ENCODE measurements around the gene KIF1A.
"Not testable (repeated sequence)": the region's sequence is repeated elsewhere in the genome, so short reads cannot be mapped to it uniquely, and the experiment has no call there.

Gene KIF1A

DNA sequence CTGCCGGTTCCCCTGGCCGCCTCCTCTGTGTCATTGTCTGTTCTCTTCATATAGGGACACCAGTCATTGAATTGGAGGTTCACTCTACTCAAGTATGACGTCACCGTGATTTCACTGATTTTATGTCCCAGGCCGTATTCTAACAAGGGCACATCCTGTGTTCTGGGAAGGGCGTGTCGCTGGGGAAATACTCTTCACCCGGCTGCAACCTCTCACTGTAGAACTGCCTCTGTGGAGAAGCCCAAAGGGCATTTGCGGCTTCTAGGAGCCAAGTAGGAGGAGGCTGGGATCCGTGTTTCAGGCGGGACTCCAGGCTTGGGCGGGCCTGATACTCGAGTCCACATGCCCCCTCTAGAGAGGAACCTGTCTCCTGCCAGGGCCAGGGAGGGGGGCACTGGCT, 123.5 kb downstream of the KIF1A start:
- DNase-seq, result not testable (repeated sequence)

DNA sequence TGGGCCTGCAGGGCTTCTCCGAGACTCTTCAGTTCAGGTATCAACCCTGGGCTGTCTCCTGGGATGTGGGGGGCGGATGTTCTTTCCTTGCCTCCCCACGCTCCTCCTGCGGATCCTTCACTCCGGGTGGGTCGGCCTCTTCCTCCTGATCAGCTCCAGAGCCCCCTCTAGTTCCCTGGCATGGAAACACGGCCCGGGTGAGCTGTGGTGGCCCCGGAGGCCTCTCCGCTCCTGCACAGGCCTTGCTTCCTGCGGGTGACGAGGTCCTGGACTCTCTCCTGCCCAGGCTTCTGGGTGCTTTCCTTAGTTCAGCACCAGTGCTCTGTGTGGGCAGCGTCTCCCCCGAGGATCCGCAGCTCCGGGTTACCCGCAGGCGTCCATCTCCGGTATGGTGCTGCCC, 124.4 kb downstream of the KIF1A start:
- DNase-seq, result not testable (repeated sequence)

DNA sequence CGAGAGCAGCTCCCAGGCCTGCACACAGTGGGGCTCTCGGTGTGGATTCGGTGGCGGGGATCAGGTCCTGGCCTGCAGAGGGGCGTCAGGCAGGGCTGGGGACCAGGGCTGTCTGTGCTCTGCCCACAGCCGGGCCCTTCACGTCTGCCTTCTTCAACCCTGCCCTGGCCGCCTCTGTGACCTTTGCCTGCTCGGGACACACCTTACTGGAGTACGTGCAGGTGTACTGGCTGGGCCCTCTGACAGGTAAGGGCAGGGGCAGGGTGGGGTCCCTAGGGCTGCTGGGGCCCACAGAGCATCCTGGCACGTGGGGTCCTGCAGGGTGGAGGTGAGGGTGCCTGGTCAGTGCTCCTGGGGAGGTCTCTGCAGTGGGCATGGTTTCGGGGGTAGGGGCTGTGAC, 125.7 kb downstream of the KIF1A start:
- not testable (repeated sequence) for DNase-seq

DNA sequence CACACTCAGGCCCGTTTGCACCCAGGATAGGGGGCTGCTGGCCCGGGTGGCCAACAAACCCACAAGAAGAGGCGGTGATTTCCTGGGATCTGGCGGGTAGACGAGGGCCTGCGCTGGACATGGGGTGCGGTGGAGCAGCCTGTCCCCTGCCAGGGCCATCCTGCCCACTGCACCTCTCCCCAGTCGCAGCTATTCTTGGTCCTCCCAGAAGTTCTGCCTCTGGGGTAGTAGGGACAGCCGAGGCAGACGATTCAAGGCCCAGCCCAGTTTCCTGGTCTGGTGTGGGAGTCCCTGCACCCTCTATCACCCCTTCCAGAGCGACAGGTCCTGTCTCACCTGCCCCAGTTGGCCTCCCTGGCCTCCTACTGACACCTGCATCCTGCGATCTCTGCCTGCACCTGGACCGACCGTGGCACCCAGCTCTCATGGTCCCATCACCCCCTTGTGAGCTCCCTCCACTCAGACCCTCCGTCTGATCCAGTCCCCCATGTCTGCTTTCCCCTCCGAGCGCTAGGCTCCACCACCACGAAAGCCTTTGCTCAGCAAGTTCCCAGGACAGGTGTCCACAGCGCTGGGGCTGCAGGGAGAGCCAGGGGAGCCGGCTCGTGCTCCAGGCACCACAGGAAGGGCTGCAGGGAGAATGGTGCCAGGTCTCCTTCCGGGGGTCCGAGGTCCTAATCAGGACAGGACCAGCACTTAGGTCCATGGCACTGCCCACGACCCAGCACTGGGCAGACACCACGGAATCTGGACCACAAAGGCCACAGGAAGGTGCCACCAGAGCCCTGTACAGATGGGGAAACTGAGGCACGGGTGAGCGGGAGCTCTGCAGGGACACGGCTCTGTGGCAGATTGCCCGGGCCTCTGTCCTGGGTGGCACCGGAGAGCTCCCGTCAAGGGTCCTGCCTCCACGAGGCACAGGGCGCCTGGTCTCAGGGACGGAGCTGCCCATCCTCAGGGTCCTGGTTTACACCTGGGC, 127.1 kb downstream of the KIF1A start:
- not testable (repeated sequence) for DNase-seq

DNA sequence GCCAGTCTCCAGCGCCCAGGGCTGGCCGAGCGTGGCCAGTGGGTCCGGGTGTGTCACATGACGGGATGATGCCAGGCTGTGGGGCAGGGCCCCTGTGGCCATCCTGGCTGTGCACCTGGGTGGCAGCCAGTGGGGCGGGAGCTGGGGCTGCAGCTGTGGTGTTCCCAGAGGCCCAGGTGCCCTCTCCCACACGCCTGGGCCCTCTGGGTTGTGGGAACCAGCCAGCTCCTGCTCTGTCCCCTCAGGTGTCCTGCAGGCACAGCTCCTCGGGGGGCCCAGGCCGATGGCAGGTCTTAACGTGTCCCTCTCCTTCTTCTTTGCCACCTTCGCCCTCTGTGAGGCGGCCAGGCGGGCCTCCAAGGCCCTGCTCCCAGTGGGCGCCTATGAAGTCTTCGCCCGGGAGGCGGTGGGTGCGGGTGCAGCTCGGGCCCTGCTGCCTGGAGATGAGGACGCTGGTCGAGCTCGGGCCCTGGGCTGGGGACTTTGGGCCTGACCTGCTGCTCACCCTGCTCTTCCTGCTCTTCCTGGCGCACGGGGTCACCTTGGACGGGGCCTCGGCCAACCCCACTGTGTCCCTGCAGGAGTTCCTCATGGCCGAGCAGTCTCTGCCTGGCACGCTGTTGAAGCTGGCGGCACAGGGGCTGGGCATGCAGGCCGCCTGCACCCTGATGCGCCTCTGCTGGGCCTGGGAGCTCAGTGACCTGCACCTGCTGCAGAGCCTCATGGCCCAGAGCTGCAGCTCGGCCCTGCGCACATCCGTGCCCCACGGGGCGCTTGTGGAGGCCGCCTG, 128.2 kb downstream of the KIF1A start, which contains the start of gene AQP12A:
TSS of gene AQP12A (plus strand) at position 236 of the 790 bp plus-strand sequence. CDS start at position 284, 48 bp downstream.
- not testable (repeated sequence) for DNase-seq

DNA sequence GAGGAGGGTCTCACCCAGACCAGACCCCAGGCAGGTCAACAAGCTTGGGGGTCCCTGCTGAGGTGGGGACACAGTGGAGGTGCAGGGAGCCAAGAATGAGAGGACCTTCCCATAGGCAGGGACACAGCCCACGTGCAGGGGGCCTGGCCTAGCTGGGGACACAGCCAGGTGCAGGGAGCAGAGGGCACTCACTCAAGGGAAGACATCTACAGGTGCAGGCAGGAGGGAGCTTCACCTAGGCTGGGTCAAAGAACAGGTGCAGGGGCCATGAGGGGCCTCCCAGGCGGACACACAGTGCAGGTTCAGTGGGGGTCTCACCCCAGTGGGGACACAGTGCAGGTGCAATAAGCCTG, 129.0 kb downstream of the KIF1A start:
- DNase-seq, result not testable (repeated sequence)

DNA sequence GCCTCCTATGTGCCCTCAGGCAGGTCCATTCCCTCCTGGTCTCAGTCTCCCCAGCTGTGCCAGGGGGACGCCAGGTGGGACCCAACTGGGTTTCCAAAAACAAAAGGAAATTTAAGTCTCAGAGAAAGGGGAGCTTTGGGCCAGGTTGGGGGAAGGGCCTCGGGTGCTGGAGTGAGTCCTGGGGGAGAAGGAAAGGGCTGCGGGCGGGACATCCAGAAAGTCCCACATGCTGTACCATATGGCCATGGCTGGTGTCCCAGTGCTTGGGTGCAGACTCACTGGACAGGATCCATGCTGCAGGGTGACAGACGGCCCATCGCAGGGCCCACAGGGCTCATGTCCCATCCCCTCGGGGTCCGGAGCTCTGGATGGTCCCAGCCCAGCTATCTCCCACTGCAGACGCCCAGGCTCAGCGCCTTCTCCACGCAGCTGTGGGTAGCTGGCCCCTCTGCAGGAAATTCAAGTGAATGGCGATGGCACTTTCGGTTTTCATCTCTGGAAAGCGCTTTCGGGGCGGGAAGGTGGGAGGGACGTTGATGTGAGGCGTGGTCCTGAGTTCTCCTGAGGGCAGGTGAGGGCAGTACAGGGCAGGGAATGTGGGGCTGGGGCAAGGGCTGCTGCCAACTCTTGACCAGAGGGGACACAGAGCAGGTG, 129.5 kb downstream of the KIF1A start:
- DNase-seq, result not testable (repeated sequence)

DNA sequence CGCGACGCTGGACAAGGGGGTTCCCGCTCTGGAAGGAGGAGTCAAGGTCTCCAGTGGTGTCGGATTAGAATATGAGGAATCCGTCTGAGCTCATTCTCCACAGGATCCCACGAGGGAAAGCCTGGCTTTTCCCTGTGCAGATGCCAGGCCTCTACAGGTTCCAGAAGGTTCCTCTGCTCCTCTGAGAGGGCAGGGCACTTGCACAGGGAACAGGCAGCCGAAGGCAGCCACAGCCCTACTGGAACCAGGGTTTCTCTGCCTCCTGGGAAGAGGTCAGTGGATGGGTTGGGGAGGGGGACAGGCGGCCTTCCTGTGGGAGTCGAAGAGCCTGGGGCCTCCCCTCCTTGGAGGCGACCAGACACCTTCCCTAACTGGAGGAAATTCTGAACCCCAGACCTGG, 130.0 kb downstream of the KIF1A start:
- DNase-seq, result no peak

DNA sequence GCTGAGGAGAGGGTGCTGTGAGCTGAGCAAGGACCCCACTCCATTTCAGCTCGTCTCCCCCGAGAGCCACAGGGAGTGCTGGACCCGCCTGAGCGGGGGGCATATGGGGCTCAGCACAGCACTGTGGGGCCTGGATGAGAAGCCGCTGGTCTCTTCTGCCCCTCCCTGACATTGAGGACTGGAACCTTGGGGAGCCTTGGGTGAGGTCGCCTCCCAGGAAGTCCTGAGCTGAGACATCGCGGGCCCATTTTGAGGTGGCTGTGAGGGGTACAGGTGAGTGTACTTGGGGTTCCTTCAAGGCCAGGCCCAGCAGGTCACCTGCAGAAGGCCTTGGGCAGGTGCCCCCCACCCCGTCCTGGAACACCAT, 131.5 kb downstream of the KIF1A start:
- DNase-seq, result no peak

DNA sequence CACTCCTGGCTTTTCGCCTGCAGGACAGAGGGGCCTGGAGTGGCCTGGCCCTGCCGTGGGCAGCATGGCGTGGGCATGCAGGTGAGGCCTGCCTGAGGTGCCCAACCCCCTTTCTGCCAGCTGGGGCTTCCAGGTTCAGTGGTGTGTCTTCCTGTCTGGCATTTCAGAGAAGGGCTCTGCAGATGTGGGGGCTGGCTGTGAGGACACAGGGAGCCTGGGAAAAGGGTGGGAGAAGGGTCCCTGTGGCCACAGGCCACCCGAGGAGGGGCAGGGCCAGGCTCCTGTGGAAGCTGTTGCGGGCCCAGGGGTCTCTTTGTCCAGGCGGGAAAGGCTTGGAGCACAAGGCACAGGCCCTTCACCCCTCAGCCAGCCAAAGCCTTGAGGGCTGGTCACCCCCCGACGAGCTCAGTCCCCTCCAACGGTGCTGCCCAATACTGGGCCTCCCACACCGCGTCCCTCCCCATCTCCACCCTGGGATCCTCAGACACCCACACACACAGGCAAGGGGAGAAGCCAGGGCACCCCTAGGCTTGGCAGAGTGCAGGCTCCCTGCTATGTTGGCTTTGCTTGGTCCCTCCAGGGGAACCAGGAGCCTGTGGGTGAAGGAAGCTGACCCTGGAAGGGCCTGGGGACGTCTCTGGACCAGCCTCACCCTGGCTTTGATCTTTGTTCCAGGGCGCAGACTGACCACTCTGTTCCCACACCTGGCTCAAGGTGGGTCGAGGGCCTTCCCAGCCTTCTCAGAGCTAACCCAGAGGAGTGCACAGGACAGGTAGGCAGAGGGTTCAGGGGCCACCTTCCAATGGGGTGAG, 132.1 kb downstream of the KIF1A start:
- DNase-seq, result no peak

DNA sequence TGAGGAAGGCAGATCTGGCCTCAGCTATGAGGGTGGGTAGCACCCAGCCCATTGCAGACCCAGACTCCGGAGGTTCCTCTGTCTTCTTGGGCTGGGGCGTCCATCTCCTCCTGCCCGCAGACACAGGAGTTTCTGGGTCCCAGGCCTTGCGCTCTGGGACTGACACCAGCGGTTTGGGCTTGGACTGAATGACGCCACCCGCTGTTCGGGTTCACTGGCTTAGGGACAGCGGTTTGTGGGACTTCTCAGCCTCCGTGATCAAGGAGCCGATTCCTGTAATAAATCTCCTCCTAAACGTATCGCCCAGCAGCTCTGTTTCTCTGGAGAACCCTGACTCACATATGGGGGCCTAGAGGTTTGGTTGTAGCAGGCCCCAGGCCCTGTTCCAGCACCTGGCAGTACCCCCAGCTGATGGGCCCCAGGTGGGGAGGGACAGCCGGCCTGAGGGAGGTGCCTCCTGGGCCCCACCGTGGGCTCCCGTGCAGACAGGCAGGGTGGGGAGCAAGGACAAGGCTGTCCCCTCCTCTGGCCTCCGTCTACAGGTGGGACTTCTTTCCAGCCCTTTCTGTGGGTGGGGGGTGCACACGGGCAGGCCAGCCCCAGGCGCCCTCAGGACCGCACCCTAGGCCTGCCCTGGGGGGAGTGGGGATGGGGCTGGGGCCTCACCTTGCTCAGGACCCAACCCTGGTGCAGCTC, 132.8 kb downstream of the KIF1A start:
- DNase-seq, result no peak

DNA sequence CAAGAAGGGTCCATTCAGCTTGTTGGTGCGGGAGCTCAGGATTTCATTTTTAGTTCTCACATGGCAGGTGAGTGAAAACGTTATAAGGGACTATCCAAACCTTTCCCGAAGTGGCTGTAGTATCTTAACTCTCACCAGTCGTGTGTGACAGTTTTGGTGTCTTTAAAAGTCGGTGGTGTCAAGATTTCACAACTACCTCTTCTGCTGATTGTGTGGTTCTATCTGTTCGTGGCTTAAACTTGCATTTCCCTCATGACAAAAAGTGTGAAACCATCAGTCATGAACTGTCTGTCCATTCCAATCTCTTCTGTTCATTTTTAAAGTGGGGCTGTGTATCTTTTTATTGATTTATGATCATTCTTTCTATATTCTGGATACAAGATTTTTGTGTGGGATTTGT, 133.6 kb downstream of the KIF1A start:
- no peak for DNase-seq

DNA sequence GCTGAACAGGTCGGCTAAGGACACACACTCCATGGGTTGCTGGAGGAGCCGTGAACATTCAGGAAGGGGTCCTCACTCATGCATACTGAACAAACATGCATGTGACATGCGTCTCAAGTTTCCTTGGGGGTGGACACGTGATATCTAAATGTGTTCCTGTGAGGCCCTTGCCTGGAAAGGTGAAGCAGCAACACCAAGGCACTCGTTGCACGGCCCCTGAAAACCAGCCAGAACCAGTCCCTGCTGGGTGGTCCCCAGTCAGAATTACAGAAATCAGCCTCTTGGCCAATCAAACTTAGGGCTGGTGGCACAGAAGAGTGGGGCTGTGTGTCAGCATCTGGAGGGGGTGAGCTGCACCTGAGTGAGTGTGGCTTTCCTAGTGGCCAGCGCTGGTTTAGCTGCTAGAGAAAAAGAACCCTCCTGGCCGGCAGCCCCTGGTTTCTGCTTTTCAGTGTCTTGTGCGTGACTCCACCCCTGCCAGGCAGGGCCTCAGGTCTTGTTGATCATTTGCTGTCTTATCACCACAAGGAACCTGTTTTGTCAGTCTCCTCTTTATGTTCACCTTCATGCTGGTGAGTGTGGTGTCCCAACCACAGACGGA, 134.1 kb downstream of the KIF1A start:
- DNase-seq, result no peak

DNA sequence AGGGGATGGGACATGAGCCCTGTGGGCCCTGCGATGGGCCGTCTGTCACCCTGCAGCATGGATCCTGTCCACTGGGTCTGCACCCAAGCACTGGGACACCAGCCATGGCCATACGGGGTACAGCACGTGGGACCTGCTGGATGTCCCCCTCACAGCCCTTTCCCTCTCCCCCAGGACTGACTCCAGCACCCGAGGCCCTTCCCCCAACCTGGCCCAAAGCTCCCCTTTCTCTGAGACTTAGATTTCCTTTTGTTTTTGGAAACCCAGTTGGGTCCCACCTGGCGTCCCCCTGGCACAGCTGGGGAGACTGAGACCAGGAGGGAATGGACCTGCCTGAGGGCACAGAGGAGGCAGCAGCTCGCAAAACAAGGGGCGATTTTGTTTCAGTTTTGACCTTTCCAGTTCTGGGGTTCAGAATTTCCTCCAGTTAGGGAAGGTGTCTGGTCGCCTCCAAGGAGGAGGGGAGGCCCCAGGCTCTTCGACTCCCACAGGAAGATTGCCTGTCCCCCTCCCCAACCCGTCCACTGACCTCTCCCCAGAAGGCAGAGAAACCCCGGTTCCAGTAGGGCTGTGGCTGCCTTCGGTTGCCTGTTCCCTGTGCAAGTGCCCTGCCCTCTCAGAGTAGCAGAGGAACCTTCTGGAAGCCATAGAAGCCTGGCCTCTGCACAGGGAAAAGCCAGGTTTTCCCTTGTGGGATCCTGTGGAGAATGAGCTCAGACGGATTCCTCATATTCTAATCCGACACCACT, 135.9 kb downstream of the KIF1A start:
- DNase-seq, result not testable (repeated sequence)

DNA sequence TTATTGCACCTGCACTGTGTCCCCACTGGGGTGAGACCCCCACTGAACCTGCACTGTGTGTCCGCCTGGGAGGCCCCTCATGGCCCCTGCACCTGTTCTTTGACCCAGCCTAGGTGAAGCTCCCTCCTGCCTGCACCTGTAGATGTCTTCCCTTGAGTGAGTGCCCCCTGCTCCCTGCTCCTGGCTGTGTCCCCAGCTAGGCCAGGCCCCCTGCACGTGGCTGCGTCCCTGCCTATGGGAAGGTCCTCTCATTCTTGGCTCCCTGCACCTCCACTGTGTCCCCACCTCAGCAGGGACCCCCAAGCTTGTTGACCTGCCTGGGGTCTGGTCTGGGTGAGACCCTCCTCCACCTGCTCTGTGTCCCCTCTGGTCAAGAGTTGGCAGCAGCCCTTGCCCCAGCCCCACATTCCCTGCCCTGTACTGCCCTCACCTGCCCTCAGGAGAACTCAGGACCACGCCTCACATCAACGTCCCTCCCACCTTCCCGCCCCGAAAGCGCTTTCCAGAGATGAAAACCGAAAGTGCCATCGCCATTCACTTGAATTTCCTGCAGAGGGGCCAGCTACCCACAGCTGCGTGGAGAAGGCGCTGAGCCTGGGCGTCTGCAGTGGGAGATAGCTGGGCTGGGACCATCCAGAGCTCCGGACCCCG, 136.6 kb downstream of the KIF1A start:
- not testable (repeated sequence) for DNase-seq

DNA sequence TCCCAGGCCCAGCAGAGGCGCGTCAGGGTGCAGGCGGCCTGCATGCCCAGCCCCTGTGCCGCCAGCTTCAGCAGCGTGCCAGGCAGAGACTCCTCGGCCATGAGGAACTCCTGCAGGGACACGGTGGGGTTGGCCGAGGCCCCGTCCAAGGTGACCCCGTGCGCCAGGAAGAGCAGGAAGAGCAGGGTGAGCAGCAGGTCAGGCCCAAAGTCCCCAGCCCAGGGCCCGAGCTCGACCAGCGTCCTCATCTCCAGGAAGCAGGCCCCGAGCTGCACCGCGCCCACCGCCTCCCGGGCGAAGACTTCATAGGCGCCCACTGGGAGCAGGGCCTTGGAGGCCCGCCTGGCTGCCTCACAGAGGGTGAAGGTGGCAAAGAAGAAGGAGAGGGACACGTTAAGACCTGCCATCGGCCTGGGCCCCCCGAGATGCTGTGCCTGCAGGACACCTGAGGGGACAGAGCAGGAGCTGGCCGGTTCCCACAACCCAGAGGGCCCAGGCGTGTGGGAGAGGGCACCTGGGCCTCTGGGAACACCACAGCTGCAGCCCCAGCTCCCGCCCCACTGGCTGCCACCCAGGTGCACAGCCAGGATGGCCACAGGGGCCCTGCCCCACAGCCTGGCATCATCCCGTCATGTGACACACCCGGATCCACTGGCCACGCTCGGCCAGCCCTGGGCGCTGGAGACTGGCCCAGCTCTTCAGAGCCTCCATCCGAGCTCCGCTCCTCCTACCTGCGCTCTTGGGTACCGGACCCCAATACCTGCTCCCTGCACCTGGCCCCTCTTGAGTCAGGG, 137.4 kb downstream of the KIF1A start, which contains the start of gene AQP12B:
TSS of gene AQP12B (minus strand) at position 455 of the 794 bp plus-strand sequence. CDS start at position 407, 48 bp downstream.
- not testable (repeated sequence) for DNase-seq

DNA sequence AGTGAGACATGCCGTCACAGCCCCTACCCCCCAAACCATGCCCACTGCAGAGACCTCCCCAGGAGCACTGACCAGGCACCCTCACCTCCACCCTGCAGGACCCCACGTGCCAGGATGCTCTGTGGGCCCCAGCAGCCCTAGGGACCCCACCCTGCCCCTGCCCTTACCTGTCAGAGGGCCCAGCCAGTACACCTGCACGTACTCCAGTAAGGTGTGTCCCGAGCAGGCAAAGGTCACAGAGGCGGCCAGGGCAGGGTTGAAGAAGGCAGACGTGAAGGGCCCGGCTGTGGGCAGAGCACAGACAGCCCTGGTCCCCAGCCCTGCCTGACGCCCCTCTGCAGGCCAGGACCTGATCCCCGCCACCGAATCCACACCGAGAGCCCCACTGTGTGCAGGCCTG, 139.8 kb downstream of the KIF1A start:
- DNase-seq, result not testable (repeated sequence)

DNA sequence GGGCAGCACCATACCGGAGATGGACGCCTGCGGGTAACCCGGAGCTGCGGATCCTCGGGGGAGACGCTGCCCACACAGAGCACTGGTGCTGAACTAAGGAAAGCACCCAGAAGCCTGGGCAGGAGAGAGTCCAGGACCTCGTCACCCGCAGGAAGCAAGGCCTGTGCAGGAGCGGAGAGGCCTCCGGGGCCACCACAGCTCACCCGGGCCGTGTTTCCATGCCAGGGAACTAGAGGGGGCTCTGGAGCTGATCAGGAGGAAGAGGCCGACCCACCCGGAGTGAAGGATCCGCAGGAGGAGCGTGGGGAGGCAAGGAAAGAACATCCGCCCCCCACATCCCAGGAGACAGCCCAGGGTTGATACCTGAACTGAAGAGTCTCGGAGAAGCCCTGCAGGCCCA, 141.1 kb downstream of the KIF1A start:
- not testable (repeated sequence) for DNase-seq

DNA sequence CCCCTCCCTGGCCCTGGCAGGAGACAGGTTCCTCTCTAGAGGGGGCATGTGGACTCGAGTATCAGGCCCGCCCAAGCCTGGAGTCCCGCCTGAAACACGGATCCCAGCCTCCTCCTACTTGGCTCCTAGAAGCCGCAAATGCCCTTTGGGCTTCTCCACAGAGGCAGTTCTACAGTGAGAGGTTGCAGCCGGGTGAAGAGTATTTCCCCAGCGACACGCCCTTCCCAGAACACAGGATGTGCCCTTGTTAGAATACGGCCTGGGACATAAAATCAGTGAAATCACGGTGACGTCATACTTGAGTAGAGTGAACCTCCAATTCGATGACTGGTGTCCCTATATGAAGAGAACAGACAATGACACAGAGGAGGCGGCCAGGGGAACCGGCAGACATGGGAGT, 142.0 kb downstream of the KIF1A start:
- not testable (repeated sequence) for DNase-seq
